ENCODE measurements around the gene LEMD2.

The LEMD2 gene

GRCh38 chr6:33800248-33800969, 11.5 kb upstream of the LEMD2 start:
- no peak overlapping the region for H3K27ac ChIP-seq (ENCODE audit: low read length)
- peaks cover 20% of the 10 kb centered on the region for H3K4me1 ChIP-seq (ENCODE audit: control insufficient read depth, low read depth, low read length)
- no peaks in the 10 kb centered on the region for H3K27me3 ChIP-seq (ENCODE audit: control insufficient read depth, insufficient read depth, low read length)
- no peak overlapping the region for H3K9ac ChIP-seq (ENCODE audit: low read length)
- no peak overlapping the region for H3K4me3 ChIP-seq (ENCODE audit: low read length)
- H3K9me3 ChIP-seq (ENCODE audit: control insufficient read depth, low read depth, low read length) = no peaks in the 10 kb centered on the region
- no peaks in the 10 kb centered on the region for H3K36me3 ChIP-seq (ENCODE audit: control insufficient read depth, low read depth, low read length)

GRCh38 chr6:33799454-33800113, 10.7 kb upstream of the LEMD2 start:
- Histone ChIP-seq H3K4me3 (ENCODE audit: low read length) (no peak overlapping the region), H3K4me1 (ENCODE audit: control insufficient read depth, low read depth, low read length) (peaks cover 28% of the 10 kb centered on the region), H3K27ac (ENCODE audit: low read length) (no peak overlapping the region), H3K9me3 (ENCODE audit: control insufficient read depth, low read depth, low read length) (no peaks in the 10 kb centered on the region), H3K9ac (ENCODE audit: low read length) (no peak overlapping the region), H3K27me3 (ENCODE audit: control insufficient read depth, insufficient read depth, low read length) (no peaks in the 10 kb centered on the region), H3K36me3 (ENCODE audit: control insufficient read depth, low read depth, low read length) (no peaks in the 10 kb centered on the region)

- Histone ChIP-seq H3K9ac (ENCODE audit: low read length) (no peak overlapping the region), H3K4me1 (ENCODE audit: control insufficient read depth, low read depth, low read length) (peaks cover 29% of the 10 kb centered on the region), H3K36me3 (ENCODE audit: control insufficient read depth, low read depth, low read length) (no peaks in the 10 kb centered on the region), H3K9me3 (ENCODE audit: control insufficient read depth, low read depth, low read length) (no peaks in the 10 kb centered on the region), H3K27ac (ENCODE audit: low read length) (no peak overlapping the region), H3K27me3 (ENCODE audit: control insufficient read depth, insufficient read depth, low read length) (no peaks in the 10 kb centered on the region), H3K4me3 (ENCODE audit: low read length) (no peak overlapping the region)
These were observed 9.5 kb upstream of the LEMD2 start for GRCh38 chr6:33798343-33798848.

GRCh38 chr6:33797626-33798342, 8.9 kb upstream of the LEMD2 start:
- H3K9ac ChIP-seq (ENCODE audit: low read length) = no peak overlapping the region
- no peaks in the 10 kb centered on the region for H3K36me3 ChIP-seq (ENCODE audit: control insufficient read depth, low read depth, low read length)
- H3K27ac ChIP-seq (ENCODE audit: low read length) = no peak overlapping the region
- no peaks in the 10 kb centered on the region for H3K9me3 ChIP-seq (ENCODE audit: control insufficient read depth, low read depth, low read length)
- no peak overlapping the region for H3K4me3 ChIP-seq (ENCODE audit: low read length)
- H3K27me3 ChIP-seq (ENCODE audit: control insufficient read depth, insufficient read depth, low read length) = no peaks in the 10 kb centered on the region
- peaks cover 34% of the 10 kb centered on the region for H3K4me1 ChIP-seq (ENCODE audit: control insufficient read depth, low read depth, low read length)

- H3K9ac ChIP-seq (ENCODE audit: low read length) = no peak overlapping the region
- H3K4me1 ChIP-seq (ENCODE audit: control insufficient read depth, low read depth, low read length) = peaks cover 58% of the 10 kb centered on the region
- no peaks in the 10 kb centered on the region for H3K9me3 ChIP-seq (ENCODE audit: control insufficient read depth, low read depth, low read length)
These were observed 6.1 kb upstream of the LEMD2 start for GRCh38 chr6:33794910-33795623.

GRCh38 chr6:33792981-33793380, 4.1 kb upstream of the LEMD2 start:
- Histone ChIP-seq H3K27me3 (ENCODE audit: control insufficient read depth, insufficient read depth, low read length) (no peaks in the 10 kb centered on the region), H3K4me1 (ENCODE audit: control insufficient read depth, low read depth, low read length) (peaks cover 67% of the 10 kb centered on the region), H3K4me3 (ENCODE audit: low read length) (no peak overlapping the region), H3K27ac (ENCODE audit: low read length) (no peak overlapping the region), H3K36me3 (ENCODE audit: control insufficient read depth, low read depth, low read length) (no peaks in the 10 kb centered on the region), H3K9ac (ENCODE audit: low read length) (no peak overlapping the region), H3K9me3 (ENCODE audit: control insufficient read depth, low read depth, low read length) (no peaks in the 10 kb centered on the region)

More at GRCh38 chr6:33794910-33795623, 6.1 kb upstream of the LEMD2 start:
- Histone ChIP-seq H3K27ac (ENCODE audit: low read length) (no peak overlapping the region), H3K27me3 (ENCODE audit: control insufficient read depth, insufficient read depth, low read length) (no peaks in the 10 kb centered on the region), H3K36me3 (ENCODE audit: control insufficient read depth, low read depth, low read length) (no peaks in the 10 kb centered on the region), H3K4me3 (ENCODE audit: low read length) (no peak overlapping the region)

GRCh38 chr6:33791620-33792019, 2.7 kb upstream of the LEMD2 start:
- Histone ChIP-seq H3K36me3 (ENCODE audit: control insufficient read depth, low read depth, low read length) (no peaks in the 10 kb centered on the region), H3K4me3 (ENCODE audit: low read length) (peak overlapping the region; percentile 10), H3K4me1 (ENCODE audit: control insufficient read depth, low read depth, low read length) (peaks cover 69% of the 10 kb centered on the region), H3K9ac (ENCODE audit: low read length) (no peak overlapping the region), H3K27ac (ENCODE audit: low read length) (no peak overlapping the region), H3K27me3 (ENCODE audit: control insufficient read depth, insufficient read depth, low read length) (no peaks in the 10 kb centered on the region), H3K9me3 (ENCODE audit: control insufficient read depth, low read depth, low read length) (no peaks in the 10 kb centered on the region)

GRCh38 chr6:33790910-33791309, 2.0 kb upstream of the LEMD2 start:
- no peak overlapping the region for H3K9ac ChIP-seq (ENCODE audit: low read length)
- no peak overlapping the region for H3K27ac ChIP-seq (ENCODE audit: low read length)
- no peaks in the 10 kb centered on the region for H3K36me3 ChIP-seq (ENCODE audit: control insufficient read depth, low read depth, low read length)
- peaks cover 75% of the 10 kb centered on the region for H3K4me1 ChIP-seq (ENCODE audit: control insufficient read depth, low read depth, low read length)
- no peaks in the 10 kb centered on the region for H3K9me3 ChIP-seq (ENCODE audit: control insufficient read depth, low read depth, low read length)
- H3K4me3 ChIP-seq (ENCODE audit: low read length) = peak overlapping the region; percentile 10
- H3K27me3 ChIP-seq (ENCODE audit: control insufficient read depth, insufficient read depth, low read length) = no peaks in the 10 kb centered on the region

- Histone ChIP-seq H3K27me3 (ENCODE audit: control insufficient read depth, insufficient read depth, low read length) (no peaks in the 10 kb centered on the region), H3K27ac (ENCODE audit: low read length) (no peak overlapping the region), H3K36me3 (ENCODE audit: control insufficient read depth, low read depth, low read length) (no peaks in the 10 kb centered on the region), H3K4me3 (ENCODE audit: low read length) (no peak overlapping the region), H3K4me1 (ENCODE audit: control insufficient read depth, low read depth, low read length) (peaks cover 77% of the 10 kb centered on the region), H3K9me3 (ENCODE audit: control insufficient read depth, low read depth, low read length) (no peaks in the 10 kb centered on the region), H3K9ac (ENCODE audit: low read length) (no peak overlapping the region)
These were observed 1.4 kb upstream of the LEMD2 start for GRCh38 chr6:33790379-33790778.

- peaks cover 71% of the 10 kb centered on the region for H3K4me1 ChIP-seq (ENCODE audit: control insufficient read depth, low read depth, low read length)
- H3K27me3 ChIP-seq (ENCODE audit: control insufficient read depth, insufficient read depth, low read length) = no peaks in the 10 kb centered on the region
- peak overlapping the region; percentile 73 for H3K27ac ChIP-seq (ENCODE audit: low read length)
- H3K9me3 ChIP-seq (ENCODE audit: control insufficient read depth, low read depth, low read length) = no peaks in the 10 kb centered on the region
- H3K36me3 ChIP-seq (ENCODE audit: control insufficient read depth, low read depth, low read length) = peaks cover 8% of the 10 kb centered on the region
- no peak overlapping the region for H3K9ac ChIP-seq (ENCODE audit: low read length)
- H3K4me3 ChIP-seq (ENCODE audit: low read length) = peak overlapping the region; percentile 69
These were observed 593 bp upstream of the LEMD2 start for GRCh38 chr6:33789550-33789895.

Measured in iPS-18a (cell line).